ENCODE data around the gene CDKN2B. TPM values are rescaled to one million over a fixed set of nuclear protein-coding genes. Genes with fewer than 3 reads are reported as not detected.

The CDKN2B gene
- total RNA-seq, 2 donors from 2014 or later, result 158 to 160 TPM

Other genes with a start within 250 kb of the CDKN2B start
- gene MTAP, start 206.7 kb downstream of the CDKN2B start, total RNA-seq, result 10 to 100 TPM; 19.7 to 23.0 TPM
- 1 to 10 TPM in 1 of 2 donors, under 1 TPM in 1; 0.34 to 1.8 TPM for gene CDKN2A, start 14.9 kb downstream of the CDKN2B start, total RNA-seq
- gene CDKN2B-AS1, start 14.5 kb downstream of the CDKN2B start, total RNA-seq, result 100 to 1,000 TPM; 108 to 124 TPM

Data from left colon (tissue), 2 donors.